ENCODE results near the gene PTGS1. TPM values are rescaled to one million over a fixed set of nuclear protein-coding genes. Genes with fewer than 3 reads are reported as not detected.

PTGS1 gene
- total RNA-seq, 2 donors from 2014 or later: 0.17 to 0.58 TPM

GRCh38 chr9:122370303-122370702, 521 bp upstream of the PTGS1 start:
- Mint-ChIP-seq H3K4me3 (peak overlapping the region; percentile 71 to 76), H3K36me3 (ENCODE audit: insufficient read depth in 2 of 2) (no peaks in the 10 kb centered on the region), H3K9me3 (no peaks in the 10 kb centered on the region), H3K27me3 (ENCODE audit: low read depth) (peaks cover 36% of the 10 kb centered on the region), H3K27ac (no peak overlapping the region), H3K4me1 (ENCODE audit: low read depth) (peaks cover 12% of the 10 kb centered on the region)
- DNase-seq (no peak), ATAC-seq (replicated peaks in 1 of 2) (no peak)

- no peaks in the 10 kb centered on the region for H3K9me3 Mint-ChIP-seq
- no peak overlapping the region for H3K4me3 Mint-ChIP-seq
- H3K27me3 Mint-ChIP-seq (ENCODE audit: low read depth): peaks cover 36% of the 10 kb centered on the region
- DNase-seq (no peak), ATAC-seq (replicated peaks in 1 of 2) (no peak)
- H3K36me3 Mint-ChIP-seq (ENCODE audit: insufficient read depth in 2 of 2): no peaks in the 10 kb centered on the region
- peaks cover 12% of the 10 kb centered on the region for H3K4me1 Mint-ChIP-seq (ENCODE audit: low read depth)
- H3K27ac Mint-ChIP-seq: no peak overlapping the region
Observed at GRCh38 chr9:122371846-122372245, 1.0 kb downstream of the PTGS1 start.

- Mint-ChIP-seq H3K36me3 (ENCODE audit: insufficient read depth in 2 of 2) (no peaks in the 10 kb centered on the region), H3K4me1 (ENCODE audit: low read depth) (peaks cover 12% of the 10 kb centered on the region), H3K27ac (no peak overlapping the region), H3K27me3 (ENCODE audit: low read depth) (peaks cover 36% of the 10 kb centered on the region), H3K4me3 (no peak overlapping the region), H3K9me3 (no peaks in the 10 kb centered on the region)
- ATAC-seq (replicated peaks in 1 of 2): no peak
- DNase-seq: no peak
Observed at GRCh38 chr9:122372856-122373845, 2.3 kb downstream of the PTGS1 start.

- Mint-ChIP-seq H3K4me1 (ENCODE audit: low read depth) (peaks cover 12% of the 10 kb centered on the region), H3K9me3 (peaks cover 0 to 1% of the 10 kb centered on the region in 2 donors)
- ATAC-seq (replicated peaks in 1 of 2): no peak
Observed at GRCh38 chr9:122374885-122375420, 4.1 kb downstream of the PTGS1 start.

DNA sequence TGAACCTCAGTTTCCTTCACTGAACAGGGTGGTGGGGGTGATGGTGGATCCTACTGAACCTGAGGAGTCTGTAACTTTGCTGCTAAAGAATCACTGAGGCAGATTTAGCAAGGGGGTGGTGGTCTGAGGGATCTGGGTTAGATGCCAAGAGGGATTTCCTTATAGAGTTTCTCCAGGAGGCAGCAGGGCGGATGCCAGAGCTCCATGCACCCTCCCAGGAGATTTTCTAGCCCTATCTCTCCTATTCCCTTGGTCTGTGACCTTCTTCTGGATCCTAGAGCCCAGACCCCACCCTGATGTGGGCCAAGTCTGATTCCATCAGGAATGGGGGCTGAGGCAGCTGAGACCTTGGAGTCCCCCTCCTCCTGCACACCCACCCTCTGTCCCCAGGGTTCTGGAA, 6.0 kb downstream of the PTGS1 start:
- peaks cover 0 to 1% of the 10 kb centered on the region in 2 donors for H3K9me3 Mint-ChIP-seq
- peaks cover 14% of the 10 kb centered on the region for H3K27me3 Mint-ChIP-seq (ENCODE audit: low read depth)
- ATAC-seq (replicated peaks in 1 of 2): no peak
- no peak overlapping the region for H3K27ac Mint-ChIP-seq
- H3K4me1 Mint-ChIP-seq (ENCODE audit: low read depth): no peaks in the 10 kb centered on the region
- H3K36me3 Mint-ChIP-seq (ENCODE audit: insufficient read depth in 2 of 2): no peaks in the 10 kb centered on the region
- no peak overlapping the region for H3K4me3 Mint-ChIP-seq
- DNase-seq: no peak

More at GRCh38 chr9:122374885-122375420, 4.1 kb downstream of the PTGS1 start:
- Mint-ChIP-seq H3K27me3 (ENCODE audit: low read depth) (peaks cover 33% of the 10 kb centered on the region), H3K4me3 (no peak overlapping the region), H3K27ac (no peak overlapping the region), H3K36me3 (ENCODE audit: insufficient read depth in 2 of 2) (no peaks in the 10 kb centered on the region)
- DNase-seq: no peak

- Mint-ChIP-seq H3K4me1 (ENCODE audit: low read depth) (no peaks in the 10 kb centered on the region), H3K4me3 (no peak overlapping the region), H3K9me3 (peaks cover 0 to 1% of the 10 kb centered on the region in 2 donors), H3K36me3 (ENCODE audit: insufficient read depth in 2 of 2) (no peaks in the 10 kb centered on the region), H3K27me3 (ENCODE audit: low read depth) (peaks cover 9% of the 10 kb centered on the region), H3K27ac (no peak overlapping the region)
- ATAC-seq (replicated peaks in 1 of 2) (no peak), DNase-seq (no peak)
Observed at GRCh38 chr9:122377241-122378164, 6.7 kb downstream of the PTGS1 start.

GRCh38 chr9:122378236-122378635, 7.4 kb downstream of the PTGS1 start:
- Mint-ChIP-seq H3K27ac (no peak overlapping the region), H3K4me3 (no peak overlapping the region), H3K36me3 (ENCODE audit: insufficient read depth in 2 of 2) (no peaks in the 10 kb centered on the region), H3K27me3 (ENCODE audit: low read depth) (peaks cover 9% of the 10 kb centered on the region), H3K9me3 (peaks cover 0 to 1% of the 10 kb centered on the region in 2 donors), H3K4me1 (ENCODE audit: low read depth) (no peaks in the 10 kb centered on the region)
- no peak for ATAC-seq (replicated peaks in 1 of 2)
- no peak for DNase-seq

GRCh38 chr9:122379340-122379739, 8.5 kb downstream of the PTGS1 start:
- H3K27ac Mint-ChIP-seq: no peak overlapping the region
- no peak for ATAC-seq (replicated peaks in 1 of 2)
- H3K36me3 Mint-ChIP-seq (ENCODE audit: insufficient read depth in 2 of 2): no peaks in the 10 kb centered on the region
- H3K4me1 Mint-ChIP-seq (ENCODE audit: low read depth): no peaks in the 10 kb centered on the region
- peak in 1 of 2 donors; percentile 10 for DNase-seq
- H3K4me3 Mint-ChIP-seq: no peak overlapping the region
- peaks cover 10% of the 10 kb centered on the region for H3K27me3 Mint-ChIP-seq (ENCODE audit: low read depth)
- H3K9me3 Mint-ChIP-seq: peaks cover 0 to 1% of the 10 kb centered on the region in 2 donors

- Mint-ChIP-seq H3K4me1 (ENCODE audit: low read depth) (no peaks in the 10 kb centered on the region), H3K36me3 (ENCODE audit: insufficient read depth in 2 of 2) (no peaks in the 10 kb centered on the region), H3K4me3 (no peak overlapping the region), H3K9me3 (peaks cover 0 to 1% of the 10 kb centered on the region in 2 donors), H3K27me3 (ENCODE audit: low read depth) (peaks cover 10% of the 10 kb centered on the region), H3K27ac (no peak overlapping the region)
- ATAC-seq (replicated peaks in 1 of 2) (no peak), DNase-seq (no peak)
Observed at GRCh38 chr9:122380293-122380692, 9.5 kb downstream of the PTGS1 start.

DNA sequence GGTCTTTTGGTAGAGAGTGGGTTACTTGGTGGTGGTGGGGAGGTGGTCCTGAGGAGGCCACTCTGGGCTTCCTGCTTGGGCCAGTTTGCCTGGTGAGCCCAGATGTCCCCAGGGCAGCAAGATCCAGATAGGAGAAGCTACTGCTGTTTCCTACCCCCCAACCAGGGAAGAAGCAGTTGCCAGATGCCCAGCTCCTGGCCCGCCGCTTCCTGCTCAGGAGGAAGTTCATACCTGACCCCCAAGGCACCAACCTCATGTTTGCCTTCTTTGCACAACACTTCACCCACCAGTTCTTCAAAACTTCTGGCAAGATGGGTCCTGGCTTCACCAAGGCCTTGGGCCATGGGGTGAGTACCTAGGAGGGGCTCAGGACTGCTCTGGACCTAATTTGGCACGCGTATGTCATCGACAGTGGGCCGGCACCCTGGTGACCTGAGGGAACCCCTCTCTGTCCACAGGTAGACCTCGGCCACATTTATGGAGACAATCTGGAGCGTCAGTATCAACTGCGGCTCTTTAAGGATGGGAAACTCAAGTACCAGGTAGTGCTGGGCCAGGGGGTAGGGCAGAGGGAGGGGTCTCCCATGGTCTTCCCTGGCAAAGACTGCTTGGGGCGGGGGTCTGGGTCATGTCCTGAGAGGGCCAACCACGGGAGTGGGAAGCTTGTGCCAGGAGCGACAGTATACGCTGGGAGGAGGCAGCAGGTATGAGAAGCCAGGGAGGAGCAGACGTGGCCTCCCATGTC, 10.6 kb downstream of the PTGS1 start:
- no peaks in the 10 kb centered on the region for H3K36me3 Mint-ChIP-seq (ENCODE audit: insufficient read depth in 2 of 2)
- H3K27ac Mint-ChIP-seq: no peak overlapping the region
- peaks cover 16% of the 10 kb centered on the region for H3K27me3 Mint-ChIP-seq (ENCODE audit: low read depth)
- DNase-seq (no peak), ATAC-seq (replicated peaks in 1 of 2) (no peak)
- H3K9me3 Mint-ChIP-seq: peaks cover 0 to 1% of the 10 kb centered on the region in 2 donors
- no peaks in the 10 kb centered on the region for H3K4me1 Mint-ChIP-seq (ENCODE audit: low read depth)
- no peak overlapping the region for H3K4me3 Mint-ChIP-seq

- Mint-ChIP-seq H3K4me3 (no peak overlapping the region), H3K4me1 (ENCODE audit: low read depth) (no peaks in the 10 kb centered on the region), H3K27me3 (ENCODE audit: low read depth) (peaks cover 16% of the 10 kb centered on the region), H3K36me3 (ENCODE audit: insufficient read depth in 2 of 2) (no peaks in the 10 kb centered on the region), H3K9me3 (peaks cover 0 to 1% of the 10 kb centered on the region in 2 donors), H3K27ac (no peak overlapping the region)
- DNase-seq: no peak
- ATAC-seq (replicated peaks in 1 of 2): no peak
Observed at GRCh38 chr9:122382901-122383850, 12.4 kb downstream of the PTGS1 start.

Measured in activated T-cell treated with anti-CD3 and anti-CD28 coated beads, Interleukin-2, amount 50 U/mL, for 72 hours (primary cell).